Mammary epithelial cell (primary cell): ENCODE results near the gene MGAT4A.

Source experiments
- CTCF ChIP-seq, 2 donors: IDR thresholded peaks in 1 of 2; conservative IDR thresholded peaks in 1 of 2; 2 replicates each; pipeline ENCODE4 v1.5.1; 2011 to 2012; ENCODE audit warnings: inconsistent platforms in 2 of 2, low read length in 2 of 2, mild to moderate bottlenecking in 2 of 2, control low read depth in 1 of 2, low read depth in 1 of 2; ENCODE audit not compliant: insufficient read depth in 1 of 2; ENCODE audit errors: extremely low read depth in 1 of 2
- EZH2 ChIP-seq: IDR thresholded peaks from 2 replicates; pipeline ENCODE4 v1.6.1; 2012; ENCODE audit warnings: low read length, inconsistent platforms, borderline replicate concordance

- TF ChIP-seq CTCF (conservative IDR thresholded peaks at IDR 0.05 in 1 of 2, IDR thresholded peaks at IDR 0.05 in 1 of 2; ENCODE audit: extremely low read depth in 1 of 2, insufficient read depth in 1 of 2, low read depth in 1 of 2, low read length in 2 of 2) = no peak
- no peak for TF ChIP-seq EZH2
Observed at GRCh38 chr2:98664323-98664722, 66.6 kb downstream of the MGAT4A start.
